NCI-H187 (cell line): ENCODE results near the gene TBC1D3H.
"Not testable (repeated sequence)": the region's sequence is repeated elsewhere in the genome, so short reads cannot be mapped to it uniquely, and the experiment has no call there.

Source experiments
- DNase-seq, 2 experiments: peaks; one replicate each; lab custom pipeline; 2025; lab: John Stamatoyannopoulos, UW

Gene TBC1D3H

GRCh38 chr17:36388385-36389245 is at the start of gene TBC1D3H:
TBC1D3H (minus strand) TSS chr17:36388435; CDS start chr17:36386895, 1,540 bp downstream.
- not testable (repeated sequence) for DNase-seq

GRCh38 chr17:36428891-36429290 is 40.7 kb upstream of the TBC1D3H start:
- DNase-seq = not testable (repeated sequence)

GRCh38 chr17:36415180-36415941 is 27.1 kb upstream of the TBC1D3H start:
- DNase-seq = not testable (repeated sequence)

- DNase-seq = not testable (repeated sequence)
Measured at GRCh38 chr17:36390943-36391645, 2.9 kb upstream of the TBC1D3H start.

GRCh38 chr17:36375938-36376337 is 12.3 kb downstream of the TBC1D3H start:
- DNase-seq = not testable (repeated sequence)

- DNase-seq = not testable (repeated sequence)
Measured at GRCh38 chr17:36362496-36362895, 25.7 kb downstream of the TBC1D3H start.
